NCI-H187 treated with DMSO at 0.1 percent for 48 hours (cell line): Measurements from ENCODE around the gene AKAP10.
"Not testable (repeated sequence)": the region's sequence is repeated elsewhere in the genome, so short reads cannot be mapped to it uniquely, and the experiment has no call there.

Source experiments
- DNase-seq: peaks from one replicate; lab custom pipeline; 2025; lab: John Stamatoyannopoulos, UW

Gene AKAP10

GRCh38 chr17:19867329-19868078 is 110.1 kb downstream of the AKAP10 start, which contains the start of gene ULK2:
Gene ULK2 (minus strand): TSS chr17:19867936. CDS start chr17:19867417, 519 bp downstream.
- no peak for DNase-seq

GRCh38 chr17:19867079-19867328 is 110.6 kb downstream of the AKAP10 start:
- no peak for DNase-seq

GRCh38 chr17:19865021-19865420 is 112.6 kb downstream of the AKAP10 start:
- no peak for DNase-seq

GRCh38 chr17:19860647-19861177 is 116.9 kb downstream of the AKAP10 start:
- DNase-seq = not testable (repeated sequence)

- DNase-seq = peak; percentile 16
Measured at GRCh38 chr17:19857640-19858039, 120.0 kb downstream of the AKAP10 start.
